GM18868 (cell line): Measurements from ENCODE around the gene STMND1.

Source experiments
- ATAC-seq: cut with Tn5 transposase; IDR thresholded peaks from one replicate; pipeline ENCODE4 v1.9.1; 2021; ENCODE audit warnings: mild to moderate bottlenecking, moderate library complexity; ENCODE audit not compliant: unreplicated experiment

STMND1 gene

GRCh38 chr6:17097982-17098381 lies 3.9 kb upstream of the STMND1 start:
- ATAC-seq = no peak

- ATAC-seq = no peak
Measured at GRCh38 chr6:17098538-17098937, 3.3 kb upstream of the STMND1 start.

- ATAC-seq = no peak
Measured at GRCh38 chr6:17099401-17100059, 2.3 kb upstream of the STMND1 start.

DNA sequence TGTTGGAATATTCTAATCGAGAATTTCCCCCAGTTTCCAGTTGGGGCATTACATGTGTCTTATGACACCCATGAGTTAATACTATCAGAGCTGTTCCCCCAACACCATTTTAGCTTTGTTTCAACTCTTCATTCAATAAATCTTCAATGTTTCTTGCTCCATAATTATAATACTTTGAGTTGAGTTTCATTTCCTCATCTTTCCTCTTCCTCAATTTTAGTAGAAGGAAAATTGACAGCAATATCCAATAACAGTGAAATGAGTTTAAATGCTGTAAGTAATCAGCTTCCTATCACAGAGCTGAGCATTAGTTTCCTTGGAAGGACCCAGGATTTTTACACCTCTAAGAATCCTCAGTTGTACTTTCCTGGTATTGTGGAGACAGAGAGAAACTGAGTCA lies 1.0 kb upstream of the STMND1 start:
- no peak for ATAC-seq

GRCh38 chr6:17102258-17102870 lies 514 bp downstream of the STMND1 start:
- ATAC-seq = no peak

DNA sequence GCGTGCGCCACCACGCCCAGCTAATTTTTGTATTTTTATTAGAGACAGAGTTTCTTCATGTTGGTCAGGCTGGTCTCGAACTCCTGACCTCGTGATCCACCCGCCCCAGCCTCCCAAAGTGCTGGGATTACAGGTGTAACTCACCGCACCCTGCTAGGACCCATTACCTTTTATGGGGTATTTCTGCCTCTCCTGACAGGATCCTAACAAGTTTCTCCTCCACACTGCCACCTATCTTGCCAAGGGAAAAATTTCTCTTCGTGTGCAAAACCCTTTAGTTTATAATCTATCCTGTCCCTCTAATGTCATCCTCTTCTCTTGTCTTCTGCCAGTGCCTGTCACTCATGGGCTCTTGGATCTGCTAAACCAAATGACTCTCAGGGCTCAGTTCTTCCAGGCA lies 1.9 kb downstream of the STMND1 start:
- ATAC-seq = no peak

- no peak for ATAC-seq
Measured at GRCh38 chr6:17107863-17108262, 6.0 kb downstream of the STMND1 start.

GRCh38 chr6:17115251-17116116 lies 13.6 kb downstream of the STMND1 start:
- no peak for ATAC-seq

GRCh38 chr6:17116117-17116440 lies 14.2 kb downstream of the STMND1 start:
- ATAC-seq = no peak

- no peak for ATAC-seq
Measured at GRCh38 chr6:17120019-17120418, 18.2 kb downstream of the STMND1 start.

DNA sequence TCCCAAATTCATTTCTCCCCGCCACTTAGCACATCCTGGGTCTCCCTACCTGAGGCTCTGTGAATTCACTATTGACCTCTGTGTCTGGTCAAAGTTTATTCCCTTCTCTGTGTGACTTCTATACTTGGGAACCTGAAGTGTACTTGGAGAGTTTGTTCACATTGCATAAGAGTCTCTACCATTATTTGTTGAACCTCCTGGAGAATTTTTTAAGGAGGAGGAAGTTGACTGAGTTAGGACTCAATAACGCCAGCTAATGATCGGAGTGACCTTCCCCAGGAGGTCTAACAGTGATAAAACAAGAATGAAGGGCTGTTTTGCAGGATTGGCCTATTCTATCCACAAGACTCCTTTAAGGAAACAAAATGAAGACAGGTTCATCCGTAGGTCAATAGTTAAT lies 23.6 kb downstream of the STMND1 start:
- no peak for ATAC-seq

DNA sequence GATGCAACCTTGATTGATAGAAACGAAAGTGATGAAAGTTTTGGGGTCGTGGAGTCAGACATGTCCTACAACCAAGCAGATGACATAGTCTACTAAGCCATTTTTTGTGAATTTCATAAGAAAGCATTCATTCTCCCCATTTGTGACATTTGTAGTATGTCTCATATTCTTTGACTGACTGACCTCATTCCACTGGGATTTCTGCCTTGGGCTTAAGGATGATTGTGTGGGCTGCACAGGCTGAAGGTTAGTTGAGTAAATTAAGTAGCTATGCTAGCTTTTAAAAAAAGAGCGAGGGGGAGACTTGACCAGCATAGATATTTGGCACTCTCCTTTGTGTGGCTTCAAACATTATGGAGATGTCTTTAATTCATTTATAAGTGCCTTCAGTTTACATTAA lies 28.9 kb downstream of the STMND1 start:
- no peak for ATAC-seq

DNA sequence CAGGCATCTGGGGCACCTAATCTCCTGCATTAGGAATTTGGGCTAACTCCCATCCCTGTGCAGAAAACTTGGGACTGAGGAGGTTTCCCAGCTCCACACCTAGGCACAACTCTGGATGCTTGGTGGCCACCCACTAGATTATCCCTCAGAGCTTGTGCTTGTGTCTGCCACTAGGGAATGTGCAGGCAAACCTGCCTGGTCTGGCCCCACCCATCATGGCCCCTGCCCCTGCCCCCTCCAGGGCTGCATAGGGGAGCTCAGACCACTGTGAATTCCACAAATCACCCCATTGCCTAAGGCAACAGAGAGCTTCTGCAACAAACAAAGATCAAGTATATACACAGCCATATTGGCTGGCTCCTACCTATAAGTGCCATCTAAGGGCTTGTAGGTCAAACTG lies 31.1 kb downstream of the STMND1 start:
- ATAC-seq = no peak

GRCh38 chr6:17138033-17138432 lies 36.2 kb downstream of the STMND1 start:
- no peak for ATAC-seq

GRCh38 chr6:17144016-17144415 lies 42.2 kb downstream of the STMND1 start:
- no peak for ATAC-seq

- no peak for ATAC-seq
Measured at GRCh38 chr6:17149571-17149970, 47.7 kb downstream of the STMND1 start.

- ATAC-seq = no peak
Measured at GRCh38 chr6:17150096-17150495, 48.2 kb downstream of the STMND1 start.

- ATAC-seq = no peak
Measured at GRCh38 chr6:17151888-17152287, 50.0 kb downstream of the STMND1 start.

GRCh38 chr6:17152703-17153102 lies 50.9 kb downstream of the STMND1 start:
- ATAC-seq = no peak

GRCh38 chr6:17156112-17156921 lies 54.5 kb downstream of the STMND1 start:
- ATAC-seq = peak; percentile 54

DNA sequence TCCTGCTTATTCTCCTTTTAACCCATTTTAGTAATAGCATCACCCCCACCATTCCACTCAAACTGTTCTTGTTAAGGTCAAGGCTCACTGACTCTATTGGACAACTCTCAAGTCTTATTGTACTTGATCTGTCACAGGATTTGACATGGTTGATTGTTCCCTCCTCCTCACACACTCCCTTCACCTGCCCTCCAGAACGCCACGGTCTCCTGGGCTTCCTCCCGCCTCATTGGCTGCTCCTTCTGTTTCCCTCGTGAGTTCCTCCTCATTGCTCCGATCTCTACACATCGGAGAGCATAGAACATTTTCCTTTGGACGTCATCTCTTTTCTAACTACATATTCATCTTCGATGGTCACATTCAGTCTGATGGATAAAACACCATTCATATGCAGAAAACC lies 55.1 kb downstream of the STMND1 start:
- ATAC-seq = no peak
